GM18520 (cell line): ENCODE data around the gene SLC24A5.

Source experiments
- ATAC-seq: cut with Tn5 transposase; IDR thresholded peaks from one replicate; pipeline ENCODE4 v1.9.1; 2021; ENCODE audit not compliant: unreplicated experiment

Gene SLC24A5

DNA sequence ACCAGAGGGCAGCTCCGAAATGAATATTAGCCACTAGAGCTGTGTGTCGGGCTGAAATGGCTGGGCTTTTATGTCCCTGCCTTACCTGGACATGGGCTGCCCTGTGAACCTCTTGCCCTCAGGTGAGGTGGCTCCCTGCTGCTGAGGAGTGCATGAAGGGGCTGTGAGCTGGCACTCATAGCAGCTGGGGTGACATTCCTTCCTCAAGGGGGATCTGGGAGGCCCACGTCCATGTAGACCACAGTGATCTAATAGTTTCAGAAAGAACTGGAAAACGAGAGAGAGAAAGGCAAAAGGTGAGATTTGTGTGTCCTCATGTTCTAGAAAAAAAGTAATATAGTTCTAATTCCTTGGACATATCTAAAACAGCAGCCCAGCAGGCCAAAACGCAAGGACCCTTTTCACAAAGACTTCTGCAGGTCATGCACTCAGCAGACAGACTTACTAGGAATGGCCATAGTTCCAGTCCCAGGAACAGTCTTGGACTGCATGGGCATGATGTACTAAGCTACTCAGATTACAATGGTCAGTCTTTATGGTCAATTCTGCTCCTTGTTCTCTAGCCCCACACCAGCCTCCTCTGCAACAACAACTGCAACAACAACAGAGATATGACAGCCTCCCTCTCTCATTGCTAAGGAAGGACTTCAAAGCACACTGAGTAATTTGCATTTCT, 10.8 kb upstream of the SLC24A5 start:
- no peak for ATAC-seq

DNA sequence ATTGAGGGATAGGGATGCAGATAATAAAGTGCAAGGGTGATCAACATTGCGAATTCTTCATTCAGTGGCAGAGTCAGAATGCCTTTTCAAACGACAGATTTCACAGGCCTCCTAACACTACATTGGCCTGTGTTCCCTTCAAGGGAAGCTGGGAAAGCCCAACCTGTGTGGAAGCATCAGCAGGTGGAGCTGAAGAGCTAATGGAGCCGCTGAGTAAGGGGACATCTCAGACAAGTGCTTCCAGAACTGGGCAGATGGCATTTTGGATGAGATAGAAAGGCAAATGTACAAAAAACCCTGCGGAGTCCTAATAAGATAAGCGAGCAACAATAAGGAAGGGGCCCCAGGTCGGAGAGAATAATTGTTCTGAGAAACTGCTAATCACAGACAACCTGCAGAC, 8.5 kb upstream of the SLC24A5 start:
- no peak for ATAC-seq

DNA sequence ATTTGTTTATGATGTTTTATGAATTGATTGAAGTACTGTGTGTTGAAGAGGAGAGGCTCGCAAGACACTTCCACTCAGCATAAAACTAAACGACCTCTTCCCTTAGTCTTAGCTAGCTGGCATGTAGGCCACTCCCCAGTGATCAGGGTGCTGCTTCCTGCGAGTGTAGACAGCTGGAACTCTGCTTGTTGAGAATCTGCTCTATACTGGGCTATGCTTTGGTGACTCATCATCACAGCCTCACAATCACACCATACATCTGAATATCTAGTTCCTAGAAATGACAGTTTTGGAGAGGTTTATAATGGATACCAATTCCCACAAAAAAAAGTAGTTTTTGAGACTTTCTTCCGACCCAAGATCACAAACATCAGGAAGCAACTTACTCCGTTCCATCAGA, 1.5 kb upstream of the SLC24A5 start:
- no peak for ATAC-seq

DNA sequence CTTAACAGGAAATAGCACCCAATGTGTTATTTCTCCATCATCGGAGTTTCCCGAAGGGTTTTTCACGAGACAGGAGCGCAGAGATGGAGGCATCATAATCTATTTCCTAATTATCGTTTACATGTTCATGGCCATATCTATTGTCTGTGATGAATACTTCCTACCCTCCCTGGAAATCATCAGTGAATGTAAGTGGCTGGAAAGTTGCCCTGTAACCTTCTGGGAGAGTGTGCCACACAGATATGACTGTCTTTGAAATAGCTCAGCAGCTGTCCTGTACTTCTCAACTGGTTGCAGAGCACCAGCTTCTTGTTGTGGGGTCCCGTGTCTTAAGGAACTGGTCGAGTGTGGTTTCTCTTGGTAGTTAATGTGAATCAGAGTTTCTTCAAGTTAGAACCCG, 1.1 kb downstream of the SLC24A5 start:
- no peak for ATAC-seq

DNA sequence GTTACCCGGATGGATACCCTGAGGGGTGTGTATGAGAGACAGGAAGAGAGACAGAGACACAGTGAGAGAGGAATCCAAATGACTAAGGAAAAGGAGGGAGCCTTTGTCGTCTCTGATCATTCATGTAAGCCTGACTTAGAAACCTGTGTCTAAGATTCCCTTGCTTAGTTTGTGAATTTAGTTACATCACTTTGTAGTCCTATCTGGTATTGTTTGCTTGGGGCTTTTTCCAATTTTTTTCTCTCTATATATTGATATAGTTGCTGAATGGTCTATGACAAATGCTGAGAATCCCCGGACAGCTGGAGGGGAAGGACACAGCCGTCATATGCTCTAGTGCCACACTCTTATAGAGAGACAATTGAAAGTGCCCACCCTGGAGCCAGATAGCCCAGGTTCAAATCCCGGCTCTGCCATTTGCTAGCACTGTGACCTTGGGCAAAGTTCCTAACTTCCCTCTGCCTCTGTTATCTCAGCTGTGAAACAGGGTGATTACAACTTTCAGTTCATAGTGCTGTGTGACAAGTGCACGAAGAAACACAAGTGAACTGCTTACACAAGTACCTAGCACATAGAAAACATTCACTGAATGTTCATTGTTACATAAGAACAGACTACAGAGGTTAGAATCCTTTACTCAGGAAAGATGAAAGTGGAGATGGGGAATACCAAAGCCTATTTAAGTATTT, 6.0 kb downstream of the SLC24A5 start:
- no peak for ATAC-seq

DNA sequence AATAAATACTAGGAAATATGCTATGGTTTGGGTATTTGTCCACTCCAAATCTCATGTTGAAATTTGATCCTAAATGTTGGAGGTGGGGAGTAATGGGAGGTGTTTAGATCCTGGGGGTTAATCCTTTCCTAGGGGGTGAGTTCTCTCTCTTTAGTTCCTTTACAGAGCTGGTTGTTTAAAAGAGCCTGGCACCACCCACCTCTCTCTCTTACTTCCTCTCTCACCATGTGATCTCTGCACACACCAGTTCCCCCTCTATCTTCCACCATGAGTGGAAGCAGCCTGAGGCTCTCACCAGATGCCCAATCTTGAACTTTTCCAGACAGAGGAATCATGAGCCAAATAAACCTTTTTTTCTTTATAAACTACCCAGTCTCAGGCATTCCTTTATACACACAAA, 10.5 kb downstream of the SLC24A5 start:
- no peak for ATAC-seq

DNA sequence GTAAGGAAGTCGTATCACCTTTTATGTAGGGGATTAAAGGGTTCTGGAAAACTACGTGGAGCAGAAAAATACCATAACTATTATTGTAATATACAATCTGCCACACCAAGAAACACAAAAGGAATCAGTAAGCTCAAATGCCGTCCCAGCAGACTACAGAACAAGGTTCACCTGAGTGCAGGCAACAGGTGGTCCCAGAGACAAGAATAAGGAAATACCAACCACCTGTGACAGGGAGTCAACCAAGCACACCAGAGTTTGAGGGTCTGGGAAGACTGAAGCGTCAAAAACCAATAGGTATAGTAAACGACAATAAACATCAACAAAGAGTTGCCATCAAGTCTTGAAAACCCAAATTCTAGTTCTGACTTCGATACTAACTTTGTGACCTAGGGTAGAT, 12.1 kb downstream of the SLC24A5 start:
- no peak for ATAC-seq

DNA sequence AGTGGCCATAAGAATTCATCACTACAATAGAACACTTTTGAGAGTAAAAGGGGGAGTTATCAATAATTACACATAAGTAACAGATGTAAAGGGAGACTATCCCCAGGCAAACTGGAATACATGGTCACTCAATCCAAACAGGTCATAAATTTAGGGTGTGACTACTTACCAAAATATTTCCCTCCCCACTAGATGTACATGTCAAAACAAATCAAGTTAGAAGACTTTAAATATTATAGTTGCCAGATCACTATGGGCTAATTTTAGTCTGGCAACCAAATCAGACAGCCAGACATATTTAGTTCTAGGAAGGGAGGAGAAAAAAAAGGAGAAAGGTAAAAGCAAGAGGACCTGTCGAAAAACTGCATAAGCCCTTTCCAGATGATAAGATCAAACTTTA, 23.1 kb downstream of the SLC24A5 start:
- ATAC-seq, result no peak

DNA sequence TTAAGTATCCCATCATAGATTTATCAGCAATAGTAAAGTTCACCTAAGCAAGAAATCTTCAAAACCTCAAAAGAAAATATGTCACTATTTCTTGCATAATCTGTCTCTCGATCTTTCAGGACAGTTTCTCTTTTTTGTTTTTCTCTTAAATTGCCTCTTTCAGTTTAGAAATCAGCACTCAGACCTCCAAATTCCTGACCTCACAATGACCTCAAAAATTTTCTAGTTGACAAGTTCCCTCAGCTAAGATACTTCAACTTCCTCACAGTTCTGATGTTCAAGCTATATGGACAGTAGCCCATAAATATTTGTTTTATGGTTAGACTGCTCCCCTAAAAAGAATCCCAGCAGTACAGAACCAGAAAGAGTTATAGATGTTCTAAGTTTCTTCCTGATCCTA, 24.1 kb downstream of the SLC24A5 start:
- ATAC-seq, result no peak

DNA sequence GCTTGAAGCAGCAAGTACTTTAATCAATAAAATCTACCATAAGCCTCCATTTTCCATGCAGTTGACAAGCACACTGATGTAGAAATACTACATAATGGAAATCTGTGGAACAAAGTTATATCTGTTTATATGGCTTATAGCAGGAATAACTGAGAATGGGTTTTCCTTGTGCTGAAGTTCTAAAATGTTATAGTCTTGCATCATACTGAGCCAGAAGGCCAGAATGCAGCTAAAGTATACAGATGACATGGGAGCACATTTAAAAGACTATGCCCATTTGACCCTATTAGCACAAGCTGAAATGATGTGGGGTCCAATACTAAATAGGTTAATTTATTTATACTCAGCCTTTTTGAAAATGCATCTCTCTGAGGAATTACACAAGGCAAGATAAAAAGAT, 25.1 kb downstream of the SLC24A5 start:
- ATAC-seq, result no peak

DNA sequence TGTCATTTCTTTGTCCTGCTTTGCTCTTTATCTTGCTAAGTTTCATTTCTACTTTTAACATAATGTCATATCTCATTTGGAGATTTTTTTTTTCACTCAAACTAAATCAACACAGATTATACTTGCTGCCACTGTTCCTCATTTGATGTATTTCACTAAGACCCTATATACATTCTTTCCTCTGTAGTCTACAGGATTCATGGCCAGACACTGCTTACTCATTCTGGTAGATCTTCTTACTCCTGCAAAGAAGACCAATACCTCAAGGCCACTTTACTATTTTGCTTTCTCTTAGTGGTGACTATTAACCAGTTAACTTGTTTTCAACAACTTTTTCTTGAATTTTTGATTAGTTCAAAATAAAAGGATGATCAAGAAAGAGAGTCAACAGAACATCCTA, 26.6 kb downstream of the SLC24A5 start:
- no peak for ATAC-seq

DNA sequence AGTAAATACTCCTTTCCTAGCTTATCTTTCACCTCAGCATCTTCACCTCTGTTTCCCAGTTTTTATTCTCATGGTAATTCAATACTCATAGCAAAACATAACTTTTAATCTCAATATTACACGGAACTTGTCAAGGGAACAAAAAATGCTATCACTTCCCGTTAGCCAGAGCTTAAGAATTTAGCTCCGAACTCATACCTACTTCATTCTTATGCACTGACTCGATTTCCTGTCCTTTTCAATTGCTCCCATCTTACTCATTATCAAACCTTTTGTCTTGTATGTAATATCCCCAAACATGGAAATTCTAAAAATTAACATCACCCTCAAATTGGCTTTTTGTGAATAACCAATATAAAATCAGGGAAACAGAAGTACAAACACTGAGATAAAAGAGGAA, 29.1 kb downstream of the SLC24A5 start:
- no peak for ATAC-seq

DNA sequence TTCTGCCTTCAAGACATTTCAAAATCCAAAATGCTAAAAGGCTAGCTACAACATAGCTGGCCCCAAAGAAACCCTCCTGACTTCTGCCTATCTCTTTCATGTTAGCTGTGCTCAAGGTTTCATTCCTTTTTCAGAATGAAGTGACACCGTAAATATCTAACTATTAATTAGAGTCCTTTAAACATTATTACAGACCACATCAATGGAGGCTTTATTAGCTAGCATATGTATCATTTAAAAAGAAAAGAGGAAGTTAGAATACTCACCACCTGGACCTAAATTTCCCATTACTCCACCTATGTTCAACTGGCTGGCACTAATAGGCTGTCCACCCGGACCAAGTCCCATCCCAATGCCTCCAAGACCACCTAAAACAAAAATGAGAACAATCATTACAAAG, 32.7 kb downstream of the SLC24A5 start:
- ATAC-seq, result no peak

DNA sequence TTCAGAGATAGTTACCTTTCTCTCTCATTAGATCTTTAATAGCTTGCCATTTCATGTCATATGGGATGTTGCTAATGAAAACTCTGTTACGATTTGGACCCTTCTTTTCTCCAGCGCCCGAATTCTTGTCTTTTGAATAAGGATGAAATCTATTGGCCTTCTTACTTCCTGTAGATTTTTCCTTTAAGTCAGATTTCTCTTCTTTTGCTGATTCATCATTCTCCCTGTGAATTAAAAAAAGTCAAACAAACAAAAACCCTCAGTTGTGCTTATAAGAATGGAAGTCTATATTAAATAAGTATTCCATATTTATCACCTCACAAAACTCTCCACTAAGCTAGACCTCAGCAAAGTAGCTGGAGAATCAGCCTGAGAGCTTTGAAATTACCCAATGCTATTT, 47.8 kb downstream of the SLC24A5 start:
- no peak for ATAC-seq

DNA sequence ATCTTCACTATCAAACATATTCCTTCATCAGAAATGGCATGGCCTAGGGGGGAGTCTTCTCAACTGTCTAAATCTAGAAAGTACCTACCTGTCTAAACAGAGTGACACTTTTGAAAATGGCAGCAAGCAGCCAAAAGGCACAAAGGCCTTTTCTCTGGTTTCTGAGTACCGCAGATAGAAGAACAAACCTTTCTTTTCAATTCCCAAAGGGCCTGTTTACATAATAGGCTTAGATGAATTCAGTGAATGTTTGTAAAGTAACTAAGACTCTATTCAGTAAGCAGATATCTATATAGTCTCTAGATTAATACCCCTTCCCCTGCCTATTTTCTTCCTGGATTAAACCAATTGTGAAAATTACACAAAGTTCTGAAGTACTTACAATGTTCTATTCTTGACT, 50.2 kb downstream of the SLC24A5 start:
- no peak for ATAC-seq

DNA sequence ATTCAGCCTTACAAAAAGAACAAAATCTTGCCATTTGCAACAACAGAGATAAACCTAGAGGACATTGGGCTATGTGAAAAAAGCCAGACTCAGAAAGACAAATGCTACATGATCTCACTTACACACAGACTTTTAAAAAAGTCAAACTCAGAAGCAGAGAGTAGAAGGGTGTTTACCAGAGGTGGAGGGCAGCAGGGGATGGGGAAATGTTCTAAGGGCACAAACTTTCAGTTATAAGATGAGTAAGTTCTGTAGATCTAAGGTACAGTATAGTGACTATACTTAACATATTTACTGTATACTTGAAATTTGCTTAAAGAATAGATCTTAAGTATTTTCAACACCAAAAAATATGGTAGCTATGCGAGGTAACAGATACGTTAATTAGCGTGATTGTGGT, 54.3 kb downstream of the SLC24A5 start:
- peak; percentile 43 for ATAC-seq

DNA sequence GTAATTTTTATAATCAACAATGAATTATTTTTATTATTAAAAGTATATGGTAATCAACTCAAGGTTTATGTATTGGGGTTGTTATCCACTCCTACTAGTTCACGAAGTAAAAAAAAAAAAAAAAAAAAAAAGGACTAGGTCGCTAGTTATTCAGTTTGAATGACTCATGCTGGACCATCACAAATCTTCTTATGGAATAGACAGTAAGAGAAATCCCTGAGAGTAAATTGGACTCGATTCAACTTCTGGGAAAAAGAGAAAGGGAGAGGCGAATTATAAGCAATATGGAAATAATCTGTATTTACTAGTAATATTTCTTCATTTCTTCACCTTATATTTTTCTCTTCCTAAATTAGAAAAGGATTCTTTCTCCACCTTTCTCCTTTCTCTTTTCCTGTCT, 55.3 kb downstream of the SLC24A5 start:
- ATAC-seq, result no peak

DNA sequence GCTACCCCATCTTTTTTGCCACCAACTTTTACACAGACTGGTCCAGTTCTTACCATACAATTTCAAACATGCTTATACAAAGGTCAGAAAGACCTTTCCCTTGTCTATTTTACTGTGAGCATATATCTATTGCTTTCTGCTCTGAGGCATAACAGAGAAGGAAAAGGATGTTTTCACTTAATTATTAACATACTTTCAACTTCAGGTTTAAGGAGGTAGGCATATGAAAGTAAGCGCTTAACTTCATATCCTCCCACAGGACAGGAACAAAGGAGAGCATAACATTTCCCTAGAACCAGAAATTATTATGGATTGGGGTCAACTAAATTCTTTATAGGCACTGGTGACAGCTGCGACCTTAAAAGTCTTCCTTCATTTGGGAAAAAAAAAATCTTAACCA, 56.2 kb downstream of the SLC24A5 start:
- no peak for ATAC-seq

DNA sequence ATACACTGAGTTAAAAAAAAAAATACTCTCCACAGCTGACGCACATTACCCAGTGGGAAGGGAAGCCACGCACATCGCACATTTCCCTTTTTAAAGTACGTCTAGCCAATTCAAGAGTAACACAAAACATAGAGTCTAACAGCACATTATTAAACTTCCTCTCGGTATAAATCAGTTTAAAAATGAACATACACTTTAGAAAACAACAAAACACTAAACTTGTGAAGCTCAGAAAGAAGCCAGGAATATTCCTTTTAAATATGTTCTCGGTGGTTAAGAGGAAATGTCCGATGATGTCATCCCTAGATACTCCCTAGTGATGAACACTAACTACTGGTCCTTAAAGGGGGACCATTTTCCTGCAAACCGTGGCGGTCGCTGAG, 56.6 kb downstream of the SLC24A5 start:
- ATAC-seq, result peak; percentile 43

DNA sequence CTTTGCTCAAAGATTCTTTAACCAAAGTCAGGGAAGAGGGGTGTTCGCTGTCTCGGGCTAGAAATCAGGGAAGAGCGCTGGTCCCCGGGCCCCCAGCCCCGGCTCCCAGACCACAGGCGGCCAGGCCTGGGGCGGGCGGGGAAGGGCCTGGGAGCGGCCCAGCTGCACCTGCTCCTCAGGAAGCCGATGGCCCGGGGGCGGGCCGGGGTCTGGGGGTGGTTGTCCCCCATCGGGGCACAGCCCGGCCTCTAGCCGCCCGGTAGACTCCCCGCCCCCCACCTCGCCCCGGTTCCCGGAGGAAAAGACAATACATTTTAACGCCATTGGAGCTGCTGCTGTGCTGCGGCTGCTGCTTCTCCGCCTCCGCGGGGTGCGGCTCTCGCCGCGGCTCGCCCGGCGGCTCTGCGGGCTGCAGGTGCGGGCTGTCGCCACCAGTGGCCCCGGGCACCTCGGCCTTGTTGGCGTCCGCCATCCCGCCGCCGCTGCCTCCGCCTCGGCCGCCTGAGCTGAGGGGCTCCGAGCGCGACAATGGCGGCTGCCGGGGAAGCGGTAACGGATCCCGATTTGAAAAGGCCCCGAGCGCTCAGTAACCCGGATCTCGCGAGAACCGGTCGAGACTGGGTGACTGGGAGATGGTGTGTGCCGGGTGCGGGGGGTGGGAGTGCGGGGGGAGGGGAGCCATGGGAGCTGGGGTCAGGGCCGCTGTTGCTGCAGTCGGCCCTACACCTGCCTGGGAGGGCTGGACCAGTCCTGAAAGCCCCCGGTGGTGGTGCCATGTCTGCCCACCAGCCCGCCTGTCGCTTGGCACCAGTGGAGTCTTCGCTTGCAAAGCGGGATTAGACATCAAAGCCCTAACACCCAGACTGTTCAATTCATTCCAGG, 57.2 kb downstream of the SLC24A5 start, which contains the start of gene MYEF2:
TSS of gene MYEF2 (minus strand) at position 530 of the 882 bp plus-strand sequence. CDS start at position 472, 58 bp downstream.
- ATAC-seq, result peak; percentile 36

DNA sequence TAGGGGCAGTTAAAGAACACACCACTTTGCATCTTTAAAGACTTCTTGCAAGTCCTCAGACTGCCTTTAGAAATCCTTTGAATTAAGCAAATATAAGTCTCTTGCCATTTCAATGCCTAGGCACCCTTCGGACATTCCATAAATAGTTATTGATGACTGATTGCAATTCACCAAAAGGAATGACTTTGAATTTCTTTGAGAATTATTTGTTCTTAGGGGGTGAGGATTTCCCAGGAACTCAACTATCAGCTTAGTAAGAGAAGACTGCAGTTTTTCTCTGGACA, 57.8 kb downstream of the SLC24A5 start:
- no peak for ATAC-seq

DNA sequence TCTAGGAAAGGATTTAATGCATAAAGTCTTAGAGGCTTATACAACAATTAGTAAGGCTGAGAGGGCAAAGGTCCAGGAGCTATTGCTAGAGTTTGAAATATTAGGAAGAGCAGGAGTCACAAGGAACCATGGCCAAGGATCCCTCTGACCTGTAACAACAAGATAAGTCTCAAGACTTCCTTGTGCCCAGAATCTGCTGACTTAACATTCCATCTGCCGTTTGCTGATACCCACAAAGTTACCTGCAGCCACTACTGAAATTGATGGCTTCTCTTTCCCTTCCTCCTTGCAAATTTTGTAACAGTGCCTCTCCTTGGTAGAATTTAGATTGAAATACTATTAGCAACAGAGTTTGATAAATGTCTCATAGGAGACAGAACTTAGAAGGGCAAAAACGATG, 62.0 kb downstream of the SLC24A5 start:
- ATAC-seq, result no peak
